Skin epidermis (tissue), 12 donors: Measurements from ENCODE around the gene ZNF214.
A peak's percentile ranks its signal among the peaks of the same experiment; 100 is the strongest.

Experiments
- H3K27ac ChIP-seq, 21 experiments: fragments of 200-600 bp; sonication (generic) in 11 of 21; one replicate each; pipeline ENCODE4 v1.5.0; 2020; ENCODE audit warnings: mild to moderate bottlenecking in 3 of 21, inconsistent platforms in 2 of 21, moderate library complexity in 2 of 21
- H3K4me3 ChIP-seq, 7 experiments: fragments of 200-600 bp; sonication (generic) in 2 of 7; one replicate each; pipeline ENCODE4 v1.5.0; 2020; ENCODE audit warnings: inconsistent platforms in 2 of 7, mild to moderate bottlenecking in 2 of 7, moderate library complexity in 1 of 7

Gene ZNF214

GRCh38 chr11:7020183-7020917 lies at the start of gene ZNF214, which contains the start of gene NLRP14:
ZNF214 (minus strand) TSS chr11:7020346; CDS start chr11:7002835, 17,511 bp downstream.
NLRP14 (plus strand) TSS chr11:7020479; CDS start chr11:7038587, 18,108 bp downstream.
- Histone ChIP-seq H3K4me3 (peak within 1 kb of the TSS; percentile 36 to 57 (median 44)), H3K27ac (peak within 1 kb of the TSS in 12 of 21 experiments; percentile 6 to 80 (median 49))

- H3K27ac ChIP-seq = no peak overlapping the region
- H3K4me3 ChIP-seq = no peak overlapping the region
These were observed 42.4 kb upstream of the ZNF214 start for GRCh38 chr11:7062534-7062933.

- no peak overlapping the region for H3K4me3 ChIP-seq
- H3K27ac ChIP-seq = no peak overlapping the region
These were observed 40.7 kb upstream of the ZNF214 start for GRCh38 chr11:7060868-7061267.

- H3K27ac ChIP-seq = no peak overlapping the region
- no peak overlapping the region for H3K4me3 ChIP-seq
These were observed 37.5 kb upstream of the ZNF214 start for GRCh38 chr11:7057641-7058040.

- Histone ChIP-seq H3K27ac (no peak overlapping the region), H3K4me3 (no peak overlapping the region)
These were observed 36.8 kb upstream of the ZNF214 start for GRCh38 chr11:7056828-7057513.

- Histone ChIP-seq H3K27ac (no peak overlapping the region), H3K4me3 (no peak overlapping the region)
These were observed 30.0 kb upstream of the ZNF214 start for GRCh38 chr11:7050191-7050590.

GRCh38 chr11:7046474-7047175 lies 26.5 kb upstream of the ZNF214 start:
- no peak overlapping the region for H3K4me3 ChIP-seq
- H3K27ac ChIP-seq = no peak overlapping the region

- H3K4me3 ChIP-seq = no peak overlapping the region
- no peak overlapping the region for H3K27ac ChIP-seq
These were observed 13.9 kb upstream of the ZNF214 start for GRCh38 chr11:7034019-7034418.

- H3K27ac ChIP-seq = no peak overlapping the region
- H3K4me3 ChIP-seq = no peak overlapping the region
These were observed 12.5 kb upstream of the ZNF214 start for GRCh38 chr11:7032692-7033091.

GRCh38 chr11:7031471-7031871 lies 11.3 kb upstream of the ZNF214 start:
- H3K27ac ChIP-seq = no peak overlapping the region
- no peak overlapping the region for H3K4me3 ChIP-seq

- no peak overlapping the region for H3K4me3 ChIP-seq
- no peak overlapping the region for H3K27ac ChIP-seq
These were observed 10.7 kb upstream of the ZNF214 start for GRCh38 chr11:7030836-7031235.

GRCh38 chr11:7028141-7028540 lies 8.0 kb upstream of the ZNF214 start:
- no peak overlapping the region for H3K27ac ChIP-seq

GRCh38 chr11:7021318-7021717 lies 1.2 kb upstream of the ZNF214 start:
- Histone ChIP-seq H3K27ac (no peak overlapping the region), H3K4me3 (no peak overlapping the region)

More at GRCh38 chr11:7028141-7028540, 8.0 kb upstream of the ZNF214 start:
- H3K4me3 ChIP-seq = no peak overlapping the region

- peak overlapping the region; percentile 36 to 57 (median 44) for H3K4me3 ChIP-seq
- H3K27ac ChIP-seq = peak overlapping the region in 11 of 21 experiments; percentile 6 to 80 (median 51)
These were observed 505 bp downstream of the ZNF214 start for GRCh38 chr11:7019500-7020182.

- Histone ChIP-seq H3K27ac (no peak overlapping the region), H3K4me3 (no peak overlapping the region)
These were observed 4.1 kb downstream of the ZNF214 start for GRCh38 chr11:7016011-7016410.

- Histone ChIP-seq H3K4me3 (no peak overlapping the region), H3K27ac (no peak overlapping the region)
These were observed 6.0 kb downstream of the ZNF214 start for GRCh38 chr11:7014118-7014517.

- Histone ChIP-seq H3K27ac (no peak overlapping the region), H3K4me3 (no peak overlapping the region)
These were observed 15.7 kb downstream of the ZNF214 start for GRCh38 chr11:7004482-7004881.

- Histone ChIP-seq H3K4me3 (no peak overlapping the region), H3K27ac (no peak overlapping the region)
These were observed 24.4 kb downstream of the ZNF214 start for GRCh38 chr11:6995703-6996102.

GRCh38 chr11:6992457-6993417 lies 27.4 kb downstream of the ZNF214 start:
- H3K4me3 ChIP-seq = no peak overlapping the region
- H3K27ac ChIP-seq = no peak overlapping the region
